ENCODE data around the gene GDPD4. TPM values are rescaled to one million over a fixed set of nuclear protein-coding genes. Genes with fewer than 3 reads are reported as not detected.
A peak's percentile ranks its signal among the peaks of the same experiment; 100 is the strongest.

Gene GDPD4
- total and polyA plus RNA-seq, 4 donors = 0.08 to 1.1 TPM; not detected in 2

DNA sequence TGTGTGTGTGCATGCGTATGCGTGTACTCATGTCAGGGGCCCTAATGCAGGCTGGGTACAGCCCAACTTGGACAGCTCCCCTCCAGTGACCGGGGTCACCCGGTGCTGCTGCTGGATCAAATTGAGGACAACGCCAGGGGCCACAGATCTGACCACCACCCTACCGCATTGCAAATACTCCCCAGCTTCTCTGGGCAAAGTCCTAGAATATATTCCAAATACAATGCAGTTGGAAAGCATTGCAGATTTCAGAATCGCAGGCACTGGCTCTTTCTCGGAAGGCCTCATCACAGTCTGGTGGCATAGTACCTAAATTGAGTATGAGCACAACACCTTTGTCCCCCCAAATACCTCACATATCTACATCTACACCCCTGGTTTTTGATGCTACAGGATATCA is 130.2 kb downstream of the GDPD4 start:
- Histone ChIP-seq H3K4me1 (ENCODE audit: control insufficient read depth in 4 of 4, insufficient read depth in 4 of 4, low read length in 3 of 4) (peaks cover 9 to 33% (median 23%) of the 10 kb centered on the region in 4 donors), H3K36me3 (ENCODE audit: control insufficient read depth in 4 of 4, insufficient read depth in 3 of 4, low read depth in 1 of 4, low read length in 3 of 4) (peaks cover 0 to 5% (median 4%) of the 10 kb centered on the region in 4 donors), H3K9me3 (ENCODE audit: control insufficient read depth in 4 of 4, low read length in 3 of 4) (no peaks in the 10 kb centered on the region), H3K27me3 (ENCODE audit: control insufficient read depth in 4 of 4, insufficient read depth in 4 of 4, low read length in 3 of 4) (no peaks in the 10 kb centered on the region), H3K27ac (ENCODE audit: low read depth in 1 of 2, low read length in 2 of 2) (no peak overlapping the region), H3K4me3 (ENCODE audit: low read depth in 1 of 3, low read length in 3 of 3) (no peak overlapping the region), H3K9ac (ENCODE audit: low read depth in 1 of 2, low read length in 2 of 2) (no peak overlapping the region)
- TF ChIP-seq HNF4A (conservative IDR thresholded peaks at IDR 0.05) = peak; percentile 17 to 63
- TF ChIP-seq RXRA (IDR thresholded peaks at IDR 0.05) = peak in 1 of 2 donors; percentile 53
- TF ChIP-seq, protein P1, sequence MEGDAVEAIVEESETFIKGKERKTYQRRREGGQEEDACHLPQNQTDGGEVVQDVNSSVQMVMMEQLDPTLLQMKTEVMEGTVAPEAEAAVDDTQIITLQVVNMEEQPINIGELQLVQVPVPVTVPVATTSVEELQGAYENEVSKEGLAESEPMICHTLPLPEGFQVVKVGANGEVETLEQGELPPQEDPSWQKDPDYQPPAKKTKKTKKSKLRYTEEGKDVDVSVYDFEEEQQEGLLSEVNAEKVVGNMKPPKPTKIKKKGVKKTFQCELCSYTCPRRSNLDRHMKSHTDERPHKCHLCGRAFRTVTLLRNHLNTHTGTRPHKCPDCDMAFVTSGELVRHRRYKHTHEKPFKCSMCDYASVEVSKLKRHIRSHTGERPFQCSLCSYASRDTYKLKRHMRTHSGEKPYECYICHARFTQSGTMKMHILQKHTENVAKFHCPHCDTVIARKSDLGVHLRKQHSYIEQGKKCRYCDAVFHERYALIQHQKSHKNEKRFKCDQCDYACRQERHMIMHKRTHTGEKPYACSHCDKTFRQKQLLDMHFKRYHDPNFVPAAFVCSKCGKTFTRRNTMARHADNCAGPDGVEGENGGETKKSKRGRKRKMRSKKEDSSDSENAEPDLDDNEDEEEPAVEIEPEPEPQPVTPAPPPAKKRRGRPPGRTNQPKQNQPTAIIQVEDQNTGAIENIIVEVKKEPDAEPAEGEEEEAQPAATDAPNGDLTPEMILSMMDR (IDR thresholded peaks at IDR 0.05; ENCODE audit: low read depth, low read length, missing input control) = no peak
- TF ChIP-seq SP1 (IDR thresholded peaks at IDR 0.05) = peak; percentile 63
- peak in 1 of 2 donors; percentile 17 for TF ChIP-seq RAD21 (IDR thresholded peaks at IDR 0.05)
- 71% methylated on average over 8 of the region's 8 CpGs for WGBS
- no peak for DNase-seq (ENCODE audit: low spot score)

DNA sequence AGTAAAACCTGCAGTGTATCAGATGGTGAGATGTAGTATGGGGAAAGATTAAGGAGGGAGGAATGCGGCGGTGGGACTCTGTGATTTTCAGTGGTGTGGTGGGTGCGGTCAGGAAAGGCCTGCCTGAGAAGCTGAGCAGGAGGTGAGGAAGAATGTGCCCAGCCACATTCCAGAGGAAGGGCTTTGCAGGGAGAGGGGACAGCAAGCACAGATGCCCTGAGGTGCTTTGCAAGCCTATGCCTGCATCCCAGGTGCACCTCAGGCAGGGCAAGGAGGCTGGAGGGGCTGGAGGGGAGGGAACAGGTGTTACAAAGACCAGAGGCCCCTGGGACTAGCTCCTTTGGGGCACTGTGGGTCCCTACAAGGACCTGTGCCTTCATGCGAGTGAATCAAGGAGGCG is 131.4 kb downstream of the GDPD4 start:
- TF ChIP-seq RAD21 (IDR thresholded peaks at IDR 0.05) (no peak), TAF1 (conservative IDR thresholded peaks at IDR 0.05) (no peak), SP1 (IDR thresholded peaks at IDR 0.05) (no peak), NR2F2 (IDR thresholded peaks at IDR 0.05) (no peak)
- TF ChIP-seq, protein P2, sequence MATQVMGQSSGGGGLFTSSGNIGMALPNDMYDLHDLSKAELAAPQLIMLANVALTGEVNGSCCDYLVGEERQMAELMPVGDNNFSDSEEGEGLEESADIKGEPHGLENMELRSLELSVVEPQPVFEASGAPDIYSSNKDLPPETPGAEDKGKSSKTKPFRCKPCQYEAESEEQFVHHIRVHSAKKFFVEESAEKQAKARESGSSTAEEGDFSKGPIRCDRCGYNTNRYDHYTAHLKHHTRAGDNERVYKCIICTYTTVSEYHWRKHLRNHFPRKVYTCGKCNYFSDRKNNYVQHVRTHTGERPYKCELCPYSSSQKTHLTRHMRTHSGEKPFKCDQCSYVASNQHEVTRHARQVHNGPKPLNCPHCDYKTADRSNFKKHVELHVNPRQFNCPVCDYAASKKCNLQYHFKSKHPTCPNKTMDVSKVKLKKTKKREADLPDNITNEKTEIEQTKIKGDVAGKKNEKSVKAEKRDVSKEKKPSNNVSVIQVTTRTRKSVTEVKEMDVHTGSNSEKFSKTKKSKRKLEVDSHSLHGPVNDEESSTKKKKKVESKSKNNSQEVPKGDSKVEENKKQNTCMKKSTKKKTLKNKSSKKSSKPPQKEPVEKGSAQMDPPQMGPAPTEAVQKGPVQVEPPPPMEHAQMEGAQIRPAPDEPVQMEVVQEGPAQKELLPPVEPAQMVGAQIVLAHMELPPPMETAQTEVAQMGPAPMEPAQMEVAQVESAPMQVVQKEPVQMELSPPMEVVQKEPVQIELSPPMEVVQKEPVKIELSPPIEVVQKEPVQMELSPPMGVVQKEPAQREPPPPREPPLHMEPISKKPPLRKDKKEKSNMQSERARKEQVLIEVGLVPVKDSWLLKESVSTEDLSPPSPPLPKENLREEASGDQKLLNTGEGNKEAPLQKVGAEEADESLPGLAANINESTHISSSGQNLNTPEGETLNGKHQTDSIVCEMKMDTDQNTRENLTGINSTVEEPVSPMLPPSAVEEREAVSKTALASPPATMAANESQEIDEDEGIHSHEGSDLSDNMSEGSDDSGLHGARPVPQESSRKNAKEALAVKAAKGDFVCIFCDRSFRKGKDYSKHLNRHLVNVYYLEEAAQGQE (IDR thresholded peaks at IDR 0.05) = no peak
- no peak for DNase-seq (ENCODE audit: low spot score)
- no peaks in the 10 kb centered on the region for H3K27me3 ChIP-seq (ENCODE audit: control insufficient read depth in 4 of 4, insufficient read depth in 4 of 4, low read length in 3 of 4)
- 98% methylated on average over 5 of the region's 5 CpGs for WGBS
- no peak overlapping the region for H3K4me3 ChIP-seq (ENCODE audit: low read depth in 1 of 3, low read length in 3 of 3)
- no peaks in the 10 kb centered on the region for H3K9me3 ChIP-seq (ENCODE audit: control insufficient read depth in 4 of 4, low read length in 3 of 4)
- H3K9ac ChIP-seq (ENCODE audit: low read depth in 1 of 2, low read length in 2 of 2) = no peak overlapping the region
- H3K36me3 ChIP-seq (ENCODE audit: control insufficient read depth in 4 of 4, insufficient read depth in 3 of 4, low read depth in 1 of 4, low read length in 3 of 4) = peaks cover 0 to 6% (median 4%) of the 10 kb centered on the region in 4 donors
- H3K4me1 ChIP-seq (ENCODE audit: control insufficient read depth in 4 of 4, insufficient read depth in 4 of 4, low read length in 3 of 4) = peaks cover 9 to 33% (median 21%) of the 10 kb centered on the region in 4 donors
- H3K27ac ChIP-seq (ENCODE audit: low read depth in 1 of 2, low read length in 2 of 2) = no peak overlapping the region

DNA sequence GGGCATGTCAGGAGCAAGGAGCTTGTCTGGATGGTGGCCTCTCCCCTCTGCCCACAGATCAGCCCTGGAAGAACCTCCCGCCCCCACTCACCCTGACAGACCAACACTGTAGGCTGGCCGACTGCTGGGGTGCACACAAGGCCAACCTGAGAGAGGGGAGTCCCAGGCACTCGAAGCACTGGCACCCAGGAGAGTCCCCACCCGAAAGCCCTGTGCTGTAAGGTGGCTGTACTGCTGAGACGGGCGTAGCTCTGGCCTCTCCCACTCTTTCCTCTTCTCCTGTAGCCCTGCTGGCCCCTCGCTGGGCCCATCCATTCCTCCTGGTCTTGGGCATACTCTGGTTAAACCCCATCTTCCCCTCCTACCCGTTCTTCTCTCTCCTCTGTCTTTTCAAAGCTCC is 133.7 kb downstream of the GDPD4 start:
- no peaks in the 10 kb centered on the region for H3K27me3 ChIP-seq (ENCODE audit: control insufficient read depth in 4 of 4, insufficient read depth in 4 of 4, low read length in 3 of 4)
- H3K27ac ChIP-seq (ENCODE audit: low read depth in 1 of 2, low read length in 2 of 2) = no peak overlapping the region
- 91% methylated on average over 8 of the region's 8 CpGs for WGBS
- no peak overlapping the region for H3K9ac ChIP-seq (ENCODE audit: low read depth in 1 of 2, low read length in 2 of 2)
- DNase-seq (ENCODE audit: low spot score) = no peak
- TF ChIP-seq, protein P3, sequence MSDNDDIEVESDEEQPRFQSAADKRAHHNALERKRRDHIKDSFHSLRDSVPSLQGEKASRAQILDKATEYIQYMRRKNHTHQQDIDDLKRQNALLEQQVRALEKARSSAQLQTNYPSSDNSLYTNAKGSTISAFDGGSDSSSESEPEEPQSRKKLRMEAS (IDR thresholded peaks at IDR 0.05) = no peak
- TF ChIP-seq, protein P4, sequence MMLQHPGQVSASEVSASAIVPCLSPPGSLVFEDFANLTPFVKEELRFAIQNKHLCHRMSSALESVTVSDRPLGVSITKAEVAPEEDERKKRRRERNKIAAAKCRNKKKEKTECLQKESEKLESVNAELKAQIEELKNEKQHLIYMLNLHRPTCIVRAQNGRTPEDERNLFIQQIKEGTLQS (IDR thresholded peaks at IDR 0.05) = no peak
- no peak for TF ChIP-seq HNF4G (IDR thresholded peaks at IDR 0.05)
- no peak for TF ChIP-seq RAD21 (IDR thresholded peaks at IDR 0.05)
- no peak for TF ChIP-seq YY1 (IDR thresholded peaks at IDR 0.05)
- TF ChIP-seq, protein P2 (IDR thresholded peaks at IDR 0.05) = no peak
- no peak for TF ChIP-seq TAF1 (conservative IDR thresholded peaks at IDR 0.05)
- TF ChIP-seq FOXA1 (IDR thresholded peaks at IDR 0.05) = no peak
- TF ChIP-seq, protein P1 (IDR thresholded peaks at IDR 0.05; ENCODE audit: low read depth, low read length, missing input control) = no peak
- TF ChIP-seq NR2F2 (IDR thresholded peaks at IDR 0.05) = no peak
- no peak for TF ChIP-seq JUND (IDR thresholded peaks at IDR 0.05)
- peaks cover 7 to 17% (median 11%) of the 10 kb centered on the region in 4 donors for H3K4me1 ChIP-seq (ENCODE audit: control insufficient read depth in 4 of 4, insufficient read depth in 4 of 4, low read length in 3 of 4)
- no peak overlapping the region for H3K4me3 ChIP-seq (ENCODE audit: low read depth in 1 of 3, low read length in 3 of 3)
- no peaks in the 10 kb centered on the region for H3K9me3 ChIP-seq (ENCODE audit: control insufficient read depth in 4 of 4, low read length in 3 of 4)
- H3K36me3 ChIP-seq (ENCODE audit: control insufficient read depth in 4 of 4, insufficient read depth in 3 of 4, low read depth in 1 of 4, low read length in 3 of 4) = peaks cover 0 to 13% (median 6%) of the 10 kb centered on the region in 4 donors

Data from liver (tissue), 9 donors.